GM18519 (cell line): ENCODE measurements around the gene SNX8.
"Not testable (repeated sequence)": the region's sequence is repeated elsewhere in the genome, so short reads cannot be mapped to it uniquely, and the experiment has no call there.

ENCODE experiments used
- ATAC-seq: cut with Tn5 transposase; IDR thresholded peaks from one replicate; pipeline ENCODE4 v1.9.1; 2021; ENCODE audit warnings: mild to moderate bottlenecking, moderate library complexity; ENCODE audit not compliant: unreplicated experiment, low FRiP score

Gene SNX8

DNA sequence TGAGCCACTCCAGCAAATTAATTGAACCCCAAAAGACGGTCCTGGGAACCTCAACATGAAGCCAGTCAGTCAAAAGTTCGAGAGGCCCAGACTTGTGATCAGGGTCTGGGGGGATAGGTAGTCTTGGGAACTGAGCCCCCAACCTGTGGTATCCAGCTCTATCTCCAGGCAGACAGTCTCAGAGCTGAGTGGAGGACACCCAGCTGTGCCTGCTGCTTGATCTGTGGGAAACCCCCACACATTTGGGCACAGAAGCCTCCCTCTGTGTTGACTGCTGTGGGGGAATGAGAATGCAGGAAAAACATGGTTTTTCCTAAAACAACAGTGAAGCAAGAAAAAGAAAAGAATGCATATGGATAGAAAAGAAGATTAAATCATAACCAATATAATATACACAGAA, 16.3 kb upstream of the SNX8 start:
- no peak for ATAC-seq

DNA sequence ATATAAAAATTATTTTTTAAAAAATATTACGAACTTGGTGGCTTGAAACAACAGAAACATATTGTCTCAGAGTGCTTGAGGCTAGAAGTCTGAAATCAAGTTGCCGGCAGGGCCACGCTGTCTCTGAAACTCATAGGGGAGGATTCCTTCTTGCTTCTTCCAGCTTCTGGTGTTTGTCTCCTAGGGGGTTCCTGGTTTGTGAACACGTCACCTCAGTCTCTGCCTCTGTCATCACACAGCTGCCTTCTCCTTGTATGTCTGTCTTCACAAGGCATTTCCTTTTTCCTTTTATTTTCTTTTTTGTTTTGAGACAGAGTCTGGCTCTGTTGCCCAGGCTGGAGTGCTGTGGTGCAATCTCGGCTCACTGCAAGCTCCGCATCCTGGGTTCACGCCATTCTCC, 12.7 kb upstream of the SNX8 start:
- no peak for ATAC-seq

DNA sequence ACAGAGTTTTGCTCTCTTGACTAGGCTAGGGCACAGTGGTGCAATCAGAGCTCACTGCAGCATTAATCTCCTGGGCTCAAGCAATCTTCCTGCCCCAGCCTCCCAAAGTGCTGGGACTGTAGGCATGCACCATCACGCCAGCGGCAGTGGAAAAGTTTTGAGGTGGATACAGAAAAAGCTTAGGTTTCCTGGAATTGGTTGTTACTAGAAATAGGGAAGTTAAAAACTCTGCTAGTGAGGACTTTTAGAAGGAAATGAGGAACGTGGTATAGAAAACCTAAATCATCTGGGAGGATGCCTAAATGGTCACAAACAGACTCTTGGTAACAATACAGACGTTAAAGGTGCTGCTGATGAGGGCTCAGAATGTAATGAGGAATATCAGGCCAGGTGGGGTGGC, 10.9 kb upstream of the SNX8 start:
- ATAC-seq, result no peak

DNA sequence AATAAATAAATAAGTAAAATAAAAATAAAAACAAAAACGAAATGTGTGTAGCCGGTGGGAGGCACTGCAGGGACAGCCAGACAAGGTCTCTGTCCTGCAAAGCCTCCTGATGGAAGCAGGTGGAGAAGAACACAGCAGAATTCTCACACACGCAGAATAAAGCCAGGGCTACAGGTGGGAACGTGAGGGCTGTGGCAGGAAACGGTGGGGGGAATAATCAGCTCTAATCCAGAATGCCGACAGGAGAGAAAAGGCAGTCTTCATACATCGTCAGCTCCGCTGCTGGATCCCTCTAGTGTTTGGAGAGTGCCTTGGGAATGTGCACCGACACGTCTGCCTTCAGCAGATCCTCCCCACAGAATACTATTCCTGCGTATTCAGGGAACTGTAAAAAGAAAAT, 6.8 kb upstream of the SNX8 start:
- no peak for ATAC-seq

DNA sequence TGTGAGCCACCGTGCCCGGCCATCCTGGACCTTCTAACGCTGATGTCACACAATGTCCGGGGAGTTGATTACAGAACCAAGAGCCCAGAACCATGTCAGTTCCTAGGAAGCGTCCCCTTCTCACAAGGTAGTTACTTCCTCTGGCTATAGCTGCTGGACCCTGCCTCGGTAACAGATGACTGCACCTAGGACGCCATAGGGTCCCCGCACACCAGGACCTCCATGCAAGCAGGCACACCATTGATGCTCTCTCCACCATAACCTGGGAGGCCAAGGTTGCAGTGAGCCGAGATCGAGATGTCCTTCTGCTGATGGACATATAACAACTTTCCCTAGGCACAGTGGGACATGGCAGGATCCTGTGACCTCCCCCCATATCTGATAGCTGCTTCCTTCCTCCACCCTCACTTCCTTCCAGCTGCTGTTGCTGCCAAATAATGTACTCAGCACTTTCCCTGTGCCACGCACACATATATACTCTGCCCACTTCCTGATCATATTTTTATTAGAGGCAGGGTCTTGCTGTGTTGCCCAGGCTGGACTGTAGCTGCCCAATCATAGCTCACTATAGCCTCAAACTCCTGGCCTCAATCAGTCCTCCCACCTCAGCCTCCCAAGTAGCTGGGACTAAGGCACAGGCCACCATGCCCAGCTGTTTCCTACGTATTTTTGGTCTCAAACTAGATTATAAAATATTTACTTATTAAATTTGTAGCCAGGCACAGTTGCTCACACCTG, 3.5 kb upstream of the SNX8 start:
- no peak for ATAC-seq

DNA sequence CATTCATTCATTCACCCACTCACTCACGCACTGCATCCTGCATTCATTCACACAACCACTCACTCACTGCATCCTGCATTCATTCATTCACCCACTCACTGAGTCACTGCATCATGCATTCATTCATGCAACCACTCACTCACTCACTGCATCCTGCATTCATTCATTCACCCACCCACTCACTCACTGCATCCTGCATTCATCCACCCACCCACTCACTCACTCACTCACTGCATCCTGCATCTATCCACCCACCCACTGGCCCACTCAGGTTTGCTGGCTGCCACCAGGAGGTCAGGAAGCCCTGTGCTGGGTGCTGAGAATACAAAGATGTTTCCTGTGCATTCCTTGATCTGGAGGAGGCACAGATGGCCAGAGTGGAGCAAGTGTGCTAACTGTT, 2.3 kb upstream of the SNX8 start:
- no peak for ATAC-seq

DNA sequence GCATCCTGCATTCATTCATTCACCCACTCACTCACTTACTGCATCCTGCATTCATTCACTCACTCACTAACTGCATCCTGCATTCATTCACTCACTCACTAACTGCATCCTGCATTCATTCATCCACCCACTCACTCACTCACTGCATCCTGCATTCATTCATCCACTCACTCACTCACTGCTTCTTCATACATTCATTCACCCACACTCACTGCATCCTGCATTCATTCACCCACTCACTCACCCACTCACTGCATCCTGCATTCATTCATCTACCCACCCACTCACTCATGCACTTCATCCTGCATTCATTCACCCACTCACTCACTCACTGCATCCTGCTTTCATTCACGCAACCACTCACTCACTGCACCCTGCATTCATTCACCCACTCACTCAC, 1.5 kb upstream of the SNX8 start:
- no peak for ATAC-seq

DNA sequence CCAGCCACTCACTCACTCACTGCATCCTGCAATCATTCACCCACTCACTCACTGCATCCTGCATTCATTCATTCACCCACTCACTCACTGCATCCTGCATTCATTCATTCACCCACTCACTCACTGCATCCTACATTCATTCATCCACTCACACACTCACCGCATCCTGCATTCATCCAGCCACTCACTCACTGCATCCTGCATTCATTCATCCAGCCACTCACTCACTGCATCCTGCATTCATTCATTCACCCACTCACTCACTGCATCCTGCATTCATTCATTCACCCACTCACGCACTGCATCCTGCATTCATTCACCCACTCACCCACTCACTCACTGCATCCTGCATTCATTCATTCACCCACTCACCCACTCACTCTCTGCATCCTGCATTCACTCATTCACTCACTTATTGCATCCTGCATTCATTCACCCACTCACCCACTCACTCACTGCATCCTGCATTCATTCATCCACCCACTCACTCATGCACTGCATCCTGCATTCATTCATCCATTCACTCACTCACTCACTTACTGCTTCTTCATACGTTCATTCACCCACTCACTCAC, 802 bp upstream of the SNX8 start:
- not testable (repeated sequence) for ATAC-seq

DNA sequence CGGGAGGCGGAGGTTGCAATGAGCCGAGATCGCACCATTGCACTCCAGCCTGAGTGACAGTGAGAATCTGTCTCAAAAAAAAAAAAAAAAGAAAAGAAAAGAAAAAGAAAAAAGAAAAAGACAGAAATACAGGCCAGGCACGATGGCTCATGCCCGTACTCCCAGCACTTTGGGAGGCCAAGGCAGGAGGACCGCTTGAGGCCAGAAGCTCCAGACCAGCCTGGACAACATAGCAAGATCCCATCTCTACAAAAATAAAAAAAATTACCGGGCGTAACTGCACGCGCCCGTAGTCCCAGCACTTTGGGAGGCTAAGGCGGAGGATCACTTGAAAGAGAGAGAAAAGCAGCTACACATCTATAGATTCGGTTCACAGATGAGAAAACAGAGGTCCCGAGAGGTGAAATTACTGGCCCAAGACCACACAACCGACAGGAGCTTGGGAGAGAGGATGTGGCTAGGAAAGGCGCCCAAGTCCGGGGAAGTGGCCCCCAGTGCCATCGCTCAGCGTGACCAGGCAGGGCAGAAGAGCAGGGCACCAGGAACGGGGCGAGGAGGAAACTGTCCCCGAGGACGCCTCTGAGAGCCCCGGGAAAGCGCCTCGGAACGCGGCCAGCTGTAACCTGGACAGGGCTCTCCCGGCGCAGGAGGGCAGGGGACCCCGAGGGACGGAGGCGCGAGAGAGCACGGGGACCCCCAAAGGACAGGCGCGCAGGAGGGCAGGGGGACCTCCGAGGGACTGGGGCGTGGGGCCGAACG, 612 bp downstream of the SNX8 start:
- no peak for ATAC-seq

DNA sequence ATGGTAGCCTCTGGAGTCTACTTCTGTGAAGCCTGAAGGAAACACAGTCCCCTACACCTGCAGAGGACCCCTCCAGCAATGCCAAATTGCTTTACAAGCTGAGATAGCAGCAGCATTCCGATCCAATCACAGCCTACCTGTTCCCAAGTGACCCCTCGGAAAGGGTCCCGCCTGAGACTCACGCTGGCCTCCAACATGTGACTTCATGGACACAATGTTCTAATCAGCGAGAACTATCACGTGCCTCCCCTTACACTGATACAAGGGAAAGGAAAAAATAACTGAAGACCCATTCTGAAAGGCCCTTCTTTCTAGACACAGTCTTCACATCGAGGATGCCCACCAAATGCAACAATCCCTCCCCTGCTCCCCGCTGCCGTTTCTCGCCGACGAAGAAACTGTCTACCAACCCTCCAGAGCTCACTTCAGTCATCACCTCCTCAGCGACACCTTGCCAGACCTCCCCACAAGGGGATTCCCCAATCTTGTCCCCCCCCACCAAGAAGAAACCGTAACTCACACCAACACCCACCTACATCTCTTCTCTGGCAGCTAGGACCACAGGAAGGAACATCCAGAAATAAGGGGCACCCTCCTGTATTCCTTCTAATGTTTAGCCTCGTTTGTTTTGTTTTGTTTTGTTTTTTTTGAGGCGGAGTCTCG, 1.8 kb downstream of the SNX8 start:
- no peak for ATAC-seq

DNA sequence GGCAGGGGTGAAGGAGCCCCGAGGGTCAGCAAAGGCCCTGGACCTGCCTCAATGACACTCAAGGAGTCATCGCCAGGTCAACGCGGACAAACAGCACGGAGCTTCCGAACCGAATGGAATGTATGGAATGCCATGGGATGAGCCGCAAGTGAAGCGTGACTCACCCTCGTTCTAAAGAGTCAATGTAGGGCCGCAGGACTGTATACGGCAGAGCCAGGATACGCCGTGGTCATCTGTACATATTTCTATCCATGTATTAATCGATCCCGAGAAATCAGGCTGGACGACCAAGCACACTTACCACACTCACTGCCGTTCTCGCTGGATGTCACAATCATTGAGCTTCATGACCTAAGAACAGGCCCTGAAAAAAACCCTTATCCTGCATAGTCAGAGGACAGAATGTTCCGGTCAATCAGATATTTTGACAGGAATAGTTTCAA, 4.3 kb downstream of the SNX8 start:
- no peak for ATAC-seq

DNA sequence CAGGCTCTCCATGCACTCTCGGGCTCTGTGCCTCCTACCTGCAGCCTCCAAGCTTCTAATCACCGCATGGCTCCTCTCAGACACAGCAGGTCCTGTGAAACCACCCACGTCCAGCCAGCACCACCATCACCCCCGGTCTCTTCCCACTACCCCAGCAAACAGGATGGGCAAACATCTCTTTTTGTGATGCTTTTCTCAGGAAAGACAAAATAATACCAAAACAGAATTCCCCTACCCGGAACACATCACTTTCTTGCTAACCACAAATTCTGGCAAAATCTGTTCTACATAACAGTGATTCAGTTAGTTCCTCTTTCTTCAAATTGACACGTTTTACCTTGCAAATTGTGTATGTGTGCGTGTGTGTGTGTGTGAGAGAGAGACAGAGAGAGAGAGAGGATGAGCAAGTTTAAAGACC, 6.5 kb downstream of the SNX8 start:
- no peak for ATAC-seq

DNA sequence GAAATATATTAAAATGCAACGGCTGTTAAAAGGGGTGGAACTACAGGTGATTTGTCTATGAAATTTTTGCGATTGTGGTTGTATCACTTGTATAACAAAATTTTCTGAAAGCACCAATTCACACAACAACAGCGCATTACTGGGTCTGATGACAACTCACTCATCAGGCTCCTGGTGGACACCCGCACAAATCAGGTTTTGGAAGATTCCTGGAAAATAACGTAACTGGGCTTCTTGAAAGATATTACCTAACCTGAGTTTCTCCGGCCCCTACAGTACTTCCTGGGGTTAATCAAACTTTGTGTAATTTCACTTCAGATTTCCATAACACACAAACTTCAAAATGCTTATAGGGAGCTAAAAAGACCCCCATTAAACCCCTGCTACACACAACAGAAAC, 7.6 kb downstream of the SNX8 start:
- ATAC-seq, result no peak

DNA sequence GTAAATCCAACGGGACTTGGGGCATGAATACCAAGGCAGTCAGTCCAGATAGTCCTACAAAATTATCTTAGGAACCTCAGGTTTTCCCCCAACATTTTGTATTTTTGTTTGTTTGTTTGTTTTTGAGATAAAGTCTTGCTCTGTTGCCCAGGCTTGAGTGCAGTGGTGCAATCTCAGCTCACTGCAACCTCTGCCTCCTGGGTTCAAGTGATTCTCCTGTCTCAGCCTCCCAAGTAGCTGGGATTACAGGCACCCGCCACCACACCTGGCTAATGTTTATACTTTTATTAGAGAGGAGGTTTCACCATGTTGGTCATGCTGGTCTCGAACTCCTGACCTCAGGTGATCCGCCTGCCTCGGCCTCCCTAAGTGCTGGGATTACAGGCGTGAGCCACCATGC, 9.0 kb downstream of the SNX8 start:
- ATAC-seq, result not testable (repeated sequence)

DNA sequence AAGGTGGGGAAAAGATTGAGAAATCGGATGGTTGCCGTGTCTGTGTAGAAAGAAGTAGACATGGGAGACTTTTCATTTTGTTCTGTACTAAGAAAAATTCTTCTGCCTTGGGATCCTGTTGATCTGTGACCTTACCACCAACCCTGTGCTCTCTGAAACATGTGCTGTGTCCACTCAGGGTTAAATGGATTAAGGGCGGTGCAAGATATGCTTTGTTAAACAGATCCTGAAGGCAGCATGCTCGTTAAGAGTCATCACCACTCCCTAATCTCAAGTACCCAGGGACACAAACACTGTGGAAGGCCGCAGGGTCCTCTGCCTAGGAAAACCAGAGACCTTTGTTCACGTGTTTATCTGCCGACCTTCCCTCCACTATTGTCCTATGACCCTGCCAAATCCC, 10.7 kb downstream of the SNX8 start:
- ATAC-seq, result not testable (repeated sequence)

DNA sequence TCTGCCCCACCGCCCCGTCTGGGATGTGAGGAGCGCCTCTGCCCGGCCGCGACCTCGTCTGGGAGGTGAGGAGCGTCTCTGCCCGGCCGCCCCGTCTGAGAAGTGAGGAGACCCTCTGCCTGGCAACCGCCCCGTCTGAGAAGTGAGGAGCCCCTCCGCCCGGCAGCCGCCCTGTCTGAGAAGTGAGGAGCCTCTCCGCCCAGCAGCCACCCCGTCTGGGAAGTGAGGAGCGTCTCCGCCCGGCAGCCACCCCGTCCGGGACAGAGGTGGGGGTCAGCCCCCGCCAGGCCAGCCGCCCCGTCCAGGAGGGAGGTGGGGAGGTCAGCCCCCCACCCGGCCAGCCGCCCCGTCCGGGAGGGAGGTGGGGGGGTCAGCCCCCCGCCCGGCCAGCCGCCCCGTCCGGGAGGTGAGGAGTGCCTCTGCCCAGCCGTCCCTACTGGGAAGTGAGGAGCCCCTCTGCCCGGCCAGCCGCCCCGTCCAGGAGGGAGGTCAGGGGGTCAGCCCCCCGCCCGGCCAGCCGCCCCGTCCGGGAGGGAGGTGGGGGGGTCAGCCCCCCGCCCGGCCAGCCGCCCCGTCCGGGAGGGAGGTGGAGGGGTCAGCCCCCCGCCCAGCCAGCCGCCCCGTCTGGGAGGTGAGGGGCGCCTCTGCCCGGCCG, 11.4 kb downstream of the SNX8 start:
- ATAC-seq, result not testable (repeated sequence)

DNA sequence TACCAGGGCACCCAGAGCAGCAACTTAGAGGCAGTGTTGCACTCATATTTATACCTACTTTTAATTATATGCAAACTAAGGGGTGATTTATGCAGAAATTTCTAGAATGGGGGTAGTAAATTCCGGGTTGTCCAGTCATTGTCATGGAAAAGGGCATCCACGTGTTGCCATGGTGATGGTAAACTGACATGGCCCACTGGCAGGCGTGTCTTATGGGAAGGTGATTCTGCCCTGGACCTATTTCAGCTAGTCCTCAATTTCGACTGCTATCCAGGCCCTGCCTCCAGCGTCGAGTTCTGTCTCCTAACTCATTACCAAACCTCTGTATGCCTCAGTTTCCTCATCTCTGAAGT, 12.8 kb downstream of the SNX8 start:
- no peak for ATAC-seq

DNA sequence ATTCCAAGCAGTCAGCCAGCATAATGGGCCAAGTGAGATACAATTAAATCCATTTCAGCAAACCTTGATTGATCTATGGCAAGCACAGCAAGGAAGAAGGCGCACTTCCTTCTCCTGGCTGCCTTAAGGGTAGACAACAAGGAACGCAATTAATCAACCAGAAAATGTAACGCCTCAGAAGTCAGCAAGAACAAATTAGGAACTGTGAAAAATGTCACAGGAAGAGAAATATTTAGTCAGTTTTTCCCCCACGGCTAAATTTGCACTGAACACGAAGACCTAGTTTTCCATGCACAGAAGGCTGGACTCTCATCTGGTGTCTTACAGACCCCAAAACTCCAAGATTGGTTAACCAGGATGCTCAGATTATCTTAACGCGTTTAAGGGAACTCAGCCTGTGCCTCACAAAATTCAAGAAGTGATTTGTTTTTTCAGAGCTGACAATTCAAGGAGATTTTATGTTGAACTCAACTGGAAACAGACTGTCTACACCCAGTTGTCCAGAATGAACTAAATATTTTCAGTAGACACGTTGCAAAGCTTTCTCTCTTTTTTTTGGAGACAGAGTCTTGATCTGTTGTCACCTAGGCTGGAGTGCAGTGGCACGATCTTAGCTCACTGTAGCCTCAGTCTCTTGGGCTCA, 14.2 kb downstream of the SNX8 start:
- no peak for ATAC-seq

DNA sequence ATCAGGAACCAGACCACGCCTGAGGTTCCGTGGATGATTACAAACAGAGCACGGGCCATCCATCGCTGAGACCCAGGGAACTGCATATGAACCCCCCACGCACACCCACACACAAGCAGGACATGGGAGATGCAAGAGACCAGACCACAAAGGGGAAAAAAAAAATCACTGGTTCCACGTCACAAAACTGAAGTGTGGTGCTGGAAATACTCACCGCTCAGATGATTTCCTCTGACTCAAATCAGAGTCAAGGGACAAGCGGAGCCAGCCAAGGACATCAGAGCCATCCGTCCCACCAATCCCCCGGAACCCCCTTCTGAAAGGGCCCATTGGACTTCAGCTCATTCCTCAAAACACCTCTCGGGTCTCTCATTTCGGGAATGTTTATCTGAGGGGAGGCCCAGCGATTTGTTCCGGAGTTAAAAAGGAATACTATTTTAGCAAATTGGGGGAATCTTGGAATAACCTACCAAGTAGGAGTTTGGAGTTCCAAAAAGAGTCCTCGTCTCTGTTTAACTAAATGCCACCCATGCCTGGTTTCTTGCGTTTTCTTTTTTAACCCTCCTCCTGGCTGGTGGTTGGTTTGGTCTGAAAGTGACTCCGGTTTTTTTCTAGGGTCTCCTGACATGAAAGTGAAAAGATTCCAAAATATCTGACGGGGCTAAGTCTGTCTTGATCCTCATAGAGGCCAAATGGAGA, 15.0 kb downstream of the SNX8 start:
- ATAC-seq, result peak; percentile 42

DNA sequence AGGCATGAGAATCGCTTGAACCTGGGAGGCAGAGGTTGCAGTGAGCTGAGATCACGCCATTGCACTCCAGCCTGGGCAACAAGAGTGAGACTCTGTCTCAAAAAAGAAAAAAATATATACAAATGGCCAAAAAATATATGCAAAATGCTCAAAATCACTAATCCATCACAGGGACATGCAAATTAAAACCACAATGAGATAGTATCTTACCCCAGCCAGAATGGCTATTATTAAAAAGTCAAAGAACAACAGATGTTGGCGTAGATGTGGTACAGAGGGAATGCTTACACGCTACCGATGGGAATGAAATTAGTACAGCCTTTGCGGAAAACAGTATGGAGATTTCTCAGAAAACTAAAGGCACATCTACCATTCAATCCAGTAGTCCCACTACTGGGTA, 17.4 kb downstream of the SNX8 start:
- no peak for ATAC-seq
